ENCODE data around the gene EHD1. TPM values are rescaled to one million over a fixed set of nuclear protein-coding genes. Genes with fewer than 3 reads are reported as not detected.

The EHD1 gene
- total and polyA plus RNA-seq, 2 experiments from 2014 or later: 55.2 to 90.2 TPM

GRCh38 chr11:64888406-64888728 is 9.9 kb upstream of the EHD1 start:
- Histone ChIP-seq H3F3A (ENCODE audit: insufficient read depth) (peaks cover 9% of the 10 kb centered on the region), H3K9ac (no peak overlapping the region; the same call in 1 of the 2 replicates), H3K4me2 (ENCODE audit: unreplicated experiment) (peak overlapping the region; percentile 83), H2AFZ (peak overlapping the region; percentile 90), H3K27me3 (replicated peaks; ENCODE audit: insufficient read depth) (no peaks in the 10 kb centered on the region), H3K36me3 (ENCODE audit: low read depth) (no peaks in the 10 kb centered on the region), H3K79me2 (ENCODE audit: insufficient read depth) (no peaks in the 10 kb centered on the region), H3K9me3 (ENCODE audit: low read depth) (no peaks in the 10 kb centered on the region), H3K27ac (no peak overlapping the region), H3K4me1 (ENCODE audit: insufficient read depth) (no peaks in the 10 kb centered on the region), H3K4me3 (peak overlapping the region; percentile 64; the same call in 1 of the 2 replicates), H3K9me2 (ENCODE audit: insufficient read depth) (no peaks in the 10 kb centered on the region), H4K20me1 (ENCODE audit: insufficient read depth) (no peaks in the 10 kb centered on the region)
- TF ChIP-seq EZH2 (IDR thresholded peaks at IDR 0.05; ENCODE audit: insufficient read depth, poor library complexity, severe bottlenecking) (no peak), EZH2phosphoT487 (IDR thresholded peaks at IDR 0.05; ENCODE audit: insufficient read depth, low read depth) (no peak)
- 48 to 56% methylated on average over 6 to 8 of the region's 8 CpGs for WGBS, 2 experiments (ENCODE audit: low coverage in 1 of 2, low lambda C conversion rate in 2 of 2, missing lambda C conversion rate in 2 of 2)
- in situ Hi-C loops (cut with MboI): no loop called here
- DNase-seq: no peak

- Histone ChIP-seq H3K4me3 (peak overlapping the region; percentile 64), H3K79me2 (ENCODE audit: insufficient read depth) (no peaks in the 10 kb centered on the region), H3K9me2 (ENCODE audit: insufficient read depth) (no peaks in the 10 kb centered on the region), H3K27ac (no peak overlapping the region), H4K20me1 (ENCODE audit: insufficient read depth) (no peaks in the 10 kb centered on the region), H3F3A (ENCODE audit: insufficient read depth) (peaks cover 9% of the 10 kb centered on the region), H3K9me3 (ENCODE audit: low read depth) (no peaks in the 10 kb centered on the region), H3K9ac (peak overlapping the region; percentile 38; the same call in 1 of the 2 replicates), H2AFZ (peak overlapping the region; percentile 90), H3K4me2 (ENCODE audit: unreplicated experiment) (peak overlapping the region; percentile 83), H3K4me1 (ENCODE audit: insufficient read depth) (no peaks in the 10 kb centered on the region), H3K27me3 (replicated peaks; ENCODE audit: insufficient read depth) (no peaks in the 10 kb centered on the region), H3K36me3 (ENCODE audit: low read depth) (no peaks in the 10 kb centered on the region)
- no peak for TF ChIP-seq EZH2phosphoT487 (IDR thresholded peaks at IDR 0.05; ENCODE audit: insufficient read depth, low read depth)
- DNase-seq: peak; percentile 76
- 16% methylated on average over 29 to 31 of the region's 34 CpGs for WGBS, 2 experiments (ENCODE audit: low coverage in 1 of 2, low lambda C conversion rate in 2 of 2, missing lambda C conversion rate in 2 of 2)
- in situ Hi-C loops (cut with MboI): no loop called here
Observed at GRCh38 chr11:64887757-64888405, 9.5 kb upstream of the EHD1 start.

DNA sequence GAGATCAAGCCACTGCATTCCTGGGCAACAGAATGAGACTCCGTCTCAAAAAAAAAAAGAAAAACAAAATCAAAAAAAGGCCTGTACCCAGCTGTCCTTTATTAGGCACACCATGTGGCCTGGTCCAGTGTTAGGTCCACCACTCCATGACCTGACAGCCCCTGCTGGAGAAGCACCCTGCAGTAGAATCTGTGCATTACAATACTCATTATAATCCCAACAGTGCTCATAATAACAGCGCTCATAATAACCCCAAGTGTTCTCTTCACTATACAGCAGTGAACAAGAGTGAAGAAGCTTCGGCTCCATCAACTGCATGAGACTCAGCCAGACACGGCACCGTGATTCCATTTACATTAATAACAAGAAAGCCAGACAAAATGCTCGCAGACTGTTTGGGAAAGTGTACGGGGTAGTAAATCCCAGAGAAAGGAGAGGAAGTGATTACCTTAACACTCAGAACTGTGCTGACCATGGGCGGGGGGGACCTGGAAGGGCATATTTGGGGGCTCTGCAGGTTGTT is 8.9 kb upstream of the EHD1 start:
- Histone ChIP-seq H3K27ac (no peak overlapping the region), H3K9me2 (ENCODE audit: insufficient read depth) (no peaks in the 10 kb centered on the region), H3K4me1 (ENCODE audit: insufficient read depth) (no peaks in the 10 kb centered on the region), H3K36me3 (ENCODE audit: low read depth) (no peaks in the 10 kb centered on the region), H3K4me2 (ENCODE audit: unreplicated experiment) (no peak overlapping the region), H3K27me3 (replicated peaks; ENCODE audit: insufficient read depth) (no peaks in the 10 kb centered on the region), H3F3A (ENCODE audit: insufficient read depth) (peaks cover 9% of the 10 kb centered on the region), H2AFZ (peak overlapping the region; percentile 90), H3K9me3 (ENCODE audit: low read depth) (no peaks in the 10 kb centered on the region), H3K79me2 (ENCODE audit: insufficient read depth) (no peaks in the 10 kb centered on the region), H3K4me3 (no peak overlapping the region), H4K20me1 (ENCODE audit: insufficient read depth) (no peaks in the 10 kb centered on the region), H3K9ac (no peak overlapping the region)
- in situ Hi-C loops (cut with MboI): no loop called here
- TF ChIP-seq EZH2 (IDR thresholded peaks at IDR 0.05; ENCODE audit: insufficient read depth, poor library complexity, severe bottlenecking) (no peak), EZH2phosphoT487 (IDR thresholded peaks at IDR 0.05; ENCODE audit: insufficient read depth, low read depth) (no peak)
- 76 to 86% methylated on average over 8 of the region's 8 CpGs for WGBS, 2 experiments (ENCODE audit: low coverage in 1 of 2, low lambda C conversion rate in 2 of 2, missing lambda C conversion rate in 2 of 2)
- DNase-seq: no peak

GRCh38 chr11:64885367-64886286 is 7.2 kb upstream of the EHD1 start:
- H3K9ac ChIP-seq: no peak overlapping the region
- WGBS, 2 experiments (ENCODE audit: low coverage in 1 of 2, low lambda C conversion rate in 2 of 2, missing lambda C conversion rate in 2 of 2): 77 to 80% methylated on average over 15 of the region's 15 CpGs
- peak; percentile 65 for DNase-seq
- H3K9me3 ChIP-seq (ENCODE audit: low read depth): no peaks in the 10 kb centered on the region
- H2AFZ ChIP-seq: peak overlapping the region; percentile 41; the same call in 1 of the 2 replicates
- H3K9me2 ChIP-seq (ENCODE audit: insufficient read depth): no peaks in the 10 kb centered on the region
- no peak for TF ChIP-seq EZH2phosphoT487 (IDR thresholded peaks at IDR 0.05; ENCODE audit: insufficient read depth, low read depth)
- no peak for TF ChIP-seq EZH2 (IDR thresholded peaks at IDR 0.05; ENCODE audit: insufficient read depth, poor library complexity, severe bottlenecking)
- H3F3A ChIP-seq (ENCODE audit: insufficient read depth): peaks cover 9% of the 10 kb centered on the region
- H3K4me1 ChIP-seq (ENCODE audit: insufficient read depth): no peaks in the 10 kb centered on the region
- H3K27me3 ChIP-seq (replicated peaks; ENCODE audit: insufficient read depth): no peaks in the 10 kb centered on the region
- H3K79me2 ChIP-seq (ENCODE audit: insufficient read depth): no peaks in the 10 kb centered on the region
- H3K36me3 ChIP-seq (ENCODE audit: low read depth): no peaks in the 10 kb centered on the region
- no peak overlapping the region for H3K4me2 ChIP-seq (ENCODE audit: unreplicated experiment)
- in situ Hi-C loops (cut with MboI): no loop called here
- no peaks in the 10 kb centered on the region for H4K20me1 ChIP-seq (ENCODE audit: insufficient read depth)
- H3K4me3 ChIP-seq: no peak overlapping the region
- H3K27ac ChIP-seq: peak overlapping the region; percentile 52

All from GM23248 (cell line).